ENCODE measurements around the gene SLC8A2.

DNA sequence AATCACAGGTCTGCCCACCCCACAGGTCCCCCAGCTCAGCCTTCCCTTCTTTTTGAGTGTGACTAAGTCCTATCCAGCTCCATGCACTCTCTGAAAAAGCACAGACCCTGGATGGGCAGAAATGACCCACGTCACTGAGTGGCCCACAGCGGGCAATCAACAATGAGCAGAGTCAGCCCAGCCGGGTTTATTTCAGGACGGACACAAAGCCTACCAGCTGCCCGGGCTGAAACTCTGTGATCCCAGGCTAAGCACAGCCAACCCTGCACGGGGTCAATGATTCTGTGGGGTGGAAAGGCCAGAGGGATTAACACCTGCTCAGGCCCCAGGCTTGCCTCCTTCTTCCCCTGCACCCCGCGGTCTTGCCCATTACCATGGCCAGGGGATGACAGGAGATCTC, 34.8 kb upstream of the SLC8A2 start:
- TF ChIP-seq, protein P1, sequence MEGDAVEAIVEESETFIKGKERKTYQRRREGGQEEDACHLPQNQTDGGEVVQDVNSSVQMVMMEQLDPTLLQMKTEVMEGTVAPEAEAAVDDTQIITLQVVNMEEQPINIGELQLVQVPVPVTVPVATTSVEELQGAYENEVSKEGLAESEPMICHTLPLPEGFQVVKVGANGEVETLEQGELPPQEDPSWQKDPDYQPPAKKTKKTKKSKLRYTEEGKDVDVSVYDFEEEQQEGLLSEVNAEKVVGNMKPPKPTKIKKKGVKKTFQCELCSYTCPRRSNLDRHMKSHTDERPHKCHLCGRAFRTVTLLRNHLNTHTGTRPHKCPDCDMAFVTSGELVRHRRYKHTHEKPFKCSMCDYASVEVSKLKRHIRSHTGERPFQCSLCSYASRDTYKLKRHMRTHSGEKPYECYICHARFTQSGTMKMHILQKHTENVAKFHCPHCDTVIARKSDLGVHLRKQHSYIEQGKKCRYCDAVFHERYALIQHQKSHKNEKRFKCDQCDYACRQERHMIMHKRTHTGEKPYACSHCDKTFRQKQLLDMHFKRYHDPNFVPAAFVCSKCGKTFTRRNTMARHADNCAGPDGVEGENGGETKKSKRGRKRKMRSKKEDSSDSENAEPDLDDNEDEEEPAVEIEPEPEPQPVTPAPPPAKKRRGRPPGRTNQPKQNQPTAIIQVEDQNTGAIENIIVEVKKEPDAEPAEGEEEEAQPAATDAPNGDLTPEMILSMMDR (IDR thresholded peaks at IDR 0.05; ENCODE audit: low read length), result no peak
- no peak for TF ChIP-seq EZH2 (optimal IDR thresholded peaks at IDR 0.05; ENCODE audit: low read depth, low read length)
- TF ChIP-seq EZH2phosphoT487 (IDR thresholded peaks at IDR 0.05; ENCODE audit: low read length), result no peak
